Activated naive CD4-positive, alpha-beta T cell treated with anti-CD3 and anti-CD28 coated beads, Interleukin-2, amount 10 ng/mL, durations not matched to agents 7 days and 5 days (primary cell): ENCODE results near the gene KRT6B.

Experiments used
- CTCF ChIA-PET: fragments of 350-600 bp; sonication (Branson Sonifier 250); formaldehyde crosslinking; loops from one replicate; lab custom pipeline; 2021; ENCODE audit warnings: antibody characterized with exemption; lab: Charles Lee
- DNase-seq: peaks from one replicate; pipeline ENCODE4 v3.0.0-alpha.2; 2020
- H3K27ac Mint-ChIP-seq: one replicate; pipeline ENCODE4 v1.8.0; 2021; ENCODE audit warnings: mild to moderate bottlenecking, moderate library complexity, mixed read lengths
- H3K27me3 Mint-ChIP-seq: one replicate; pipeline ENCODE4 v1.8.0; 2021; ENCODE audit warnings: mild to moderate bottlenecking, mixed read lengths
- H3K36me3 Mint-ChIP-seq: one replicate; pipeline ENCODE4 v1.8.0; 2021; ENCODE audit warnings: mixed read lengths
- H3K4me1 Mint-ChIP-seq: one replicate; pipeline ENCODE4 v1.8.0; 2021; ENCODE audit warnings: mixed read lengths
- H3K4me3 Mint-ChIP-seq: one replicate; pipeline ENCODE4 v1.8.0; 2021; ENCODE audit warnings: mild to moderate bottlenecking, moderate library complexity, mixed read lengths
- H3K9me3 Mint-ChIP-seq: one replicate; pipeline ENCODE4 v1.8.0; 2021; ENCODE audit warnings: mixed read lengths

The KRT6B gene

GRCh38 chr12:52402873-52403540 is 48.9 kb downstream of the KRT6B start:
- Mint-ChIP-seq H3K36me3 (no peaks in the 10 kb centered on the region), H3K4me1 (no peaks in the 10 kb centered on the region), H3K27ac (no peak overlapping the region), H3K4me3 (no peak overlapping the region), H3K9me3 (no peaks in the 10 kb centered on the region), H3K27me3 (peaks cover 31% of the 10 kb centered on the region)
- CTCF ChIA-PET: interaction anchor here (0.7 to 1.2 kb wide), 2 partner anchors 90 to 471 kb away, joined by 3 read pairs; no protein-coding TSS in a partner anchor
- DNase-seq: no peak

GRCh38 chr12:52402377-52402776 is 49.6 kb downstream of the KRT6B start:
- no peaks in the 10 kb centered on the region for H3K4me1 Mint-ChIP-seq
- no peak overlapping the region for H3K4me3 Mint-ChIP-seq
- no peaks in the 10 kb centered on the region for H3K9me3 Mint-ChIP-seq
- CTCF ChIA-PET: no interaction called here
- no peaks in the 10 kb centered on the region for H3K36me3 Mint-ChIP-seq
- H3K27ac Mint-ChIP-seq: no peak overlapping the region
- H3K27me3 Mint-ChIP-seq: peaks cover 35% of the 10 kb centered on the region
- no peak for DNase-seq

- DNase-seq: no peak
- Mint-ChIP-seq H3K4me1 (no peaks in the 10 kb centered on the region), H3K27me3 (peaks cover 35% of the 10 kb centered on the region), H3K4me3 (no peak overlapping the region), H3K9me3 (no peaks in the 10 kb centered on the region), H3K27ac (no peak overlapping the region), H3K36me3 (no peaks in the 10 kb centered on the region)
- CTCF ChIA-PET: no interaction called here
These were observed 50.0 kb downstream of the KRT6B start for GRCh38 chr12:52401926-52402325.

- no peaks in the 10 kb centered on the region for H3K9me3 Mint-ChIP-seq
- no peak overlapping the region for H3K27ac Mint-ChIP-seq
- H3K27me3 Mint-ChIP-seq: peaks cover 37% of the 10 kb centered on the region
- no peak for DNase-seq
- no peaks in the 10 kb centered on the region for H3K4me1 Mint-ChIP-seq
- CTCF ChIA-PET: no interaction called here
- no peak overlapping the region for H3K4me3 Mint-ChIP-seq
- no peaks in the 10 kb centered on the region for H3K36me3 Mint-ChIP-seq
These were observed 50.4 kb downstream of the KRT6B start for GRCh38 chr12:52401526-52401925.

GRCh38 chr12:52400906-52401305 is 51.0 kb downstream of the KRT6B start:
- Mint-ChIP-seq H3K36me3 (no peaks in the 10 kb centered on the region), H3K4me3 (no peak overlapping the region), H3K27me3 (peaks cover 38% of the 10 kb centered on the region), H3K4me1 (no peaks in the 10 kb centered on the region), H3K27ac (no peak overlapping the region), H3K9me3 (no peaks in the 10 kb centered on the region)
- DNase-seq: no peak
- CTCF ChIA-PET: interaction anchor here (1.4 kb wide), 1 partner anchor 10 kb away, joined by 3 read pairs; no protein-coding TSS in a partner anchor

GRCh38 chr12:52399756-52400155 is 52.2 kb downstream of the KRT6B start:
- Mint-ChIP-seq H3K27me3 (peaks cover 45% of the 10 kb centered on the region), H3K4me3 (no peak overlapping the region), H3K36me3 (no peaks in the 10 kb centered on the region), H3K4me1 (no peaks in the 10 kb centered on the region), H3K27ac (no peak overlapping the region), H3K9me3 (no peaks in the 10 kb centered on the region)
- DNase-seq: no peak
- CTCF ChIA-PET: interaction anchor here (1.4 kb wide), 1 partner anchor 9 kb away, joined by 3 read pairs; no protein-coding TSS in a partner anchor

- Mint-ChIP-seq H3K4me3 (no peak overlapping the region), H3K36me3 (no peaks in the 10 kb centered on the region), H3K9me3 (no peaks in the 10 kb centered on the region), H3K4me1 (no peaks in the 10 kb centered on the region), H3K27ac (no peak overlapping the region), H3K27me3 (peaks cover 50% of the 10 kb centered on the region)
- no peak for DNase-seq
- CTCF ChIA-PET: interaction anchor here (1.1 kb wide), 1 partner anchor 240 kb away, joined by 4 read pairs; no protein-coding TSS in a partner anchor
These were observed 53.8 kb downstream of the KRT6B start for GRCh38 chr12:52398176-52398575.

GRCh38 chr12:52396656-52397055 is 55.3 kb downstream of the KRT6B start:
- Mint-ChIP-seq H3K27me3 (peaks cover 44% of the 10 kb centered on the region), H3K36me3 (no peaks in the 10 kb centered on the region), H3K4me1 (no peaks in the 10 kb centered on the region), H3K4me3 (no peak overlapping the region), H3K27ac (no peak overlapping the region), H3K9me3 (no peaks in the 10 kb centered on the region)
- no peak for DNase-seq
- CTCF ChIA-PET: interaction anchor here (1.1 to 1.4 kb wide), 3 partner anchors 317 to 483 kb away, joined by 3 to 4 read pairs (median 3); no protein-coding TSS in a partner anchor
